GM19099 (cell line): ENCODE data around the gene LIPG.

Experiments
- POLR2A ChIP-seq: IDR thresholded peaks from 3 replicates; pipeline ENCODE4 v1.6.1; 2011; ENCODE audit warnings: low read depth; ENCODE audit not compliant: insufficient read length; ENCODE audit errors: extremely low read depth

The LIPG gene

GRCh38 chr18:49617329-49617695, 55.5 kb downstream of the LIPG start:
- no peak for TF ChIP-seq POLR2A

DNA sequence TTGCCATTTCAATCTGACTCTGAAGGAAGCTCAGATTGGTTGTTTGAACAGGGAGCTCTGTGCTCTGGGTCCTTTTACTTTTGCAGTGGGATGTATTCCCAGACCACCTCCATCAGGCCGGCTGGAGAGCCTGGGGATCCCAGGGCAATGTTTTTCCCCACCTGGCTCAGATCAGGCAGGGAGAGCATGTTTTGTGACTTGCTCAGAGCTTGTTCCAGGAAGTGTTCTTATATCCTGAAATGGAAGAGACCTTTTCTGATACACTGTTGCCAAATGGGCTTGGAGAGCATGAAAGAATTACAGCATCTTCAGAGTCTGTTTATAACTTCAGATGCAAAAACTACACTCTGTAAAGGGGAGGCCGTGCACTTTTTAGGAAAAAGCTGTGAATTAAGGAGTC, 56.0 kb downstream of the LIPG start:
- no peak for TF ChIP-seq POLR2A

GRCh38 chr18:49618742-49619681, 57.2 kb downstream of the LIPG start:
- TF ChIP-seq POLR2A = no peak

DNA sequence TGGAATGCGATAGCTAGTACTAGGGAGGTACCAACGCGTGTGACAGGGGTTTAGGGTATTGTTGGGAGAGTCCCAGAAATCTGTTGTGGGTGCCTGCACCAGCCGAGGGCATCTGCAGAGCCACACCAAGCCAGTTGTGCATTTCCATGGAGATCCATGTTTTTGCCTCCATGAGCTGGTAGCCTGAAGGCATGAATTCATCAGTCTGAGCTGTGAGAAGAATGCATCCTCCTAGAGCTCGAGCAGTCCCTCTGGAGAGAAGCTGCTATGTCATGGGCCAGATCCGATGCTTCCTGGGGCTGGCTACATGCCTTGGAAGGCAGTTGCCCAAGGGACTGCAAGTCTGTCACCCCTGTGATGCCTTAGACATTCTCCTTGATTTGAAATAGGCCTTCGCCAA, 57.9 kb downstream of the LIPG start:
- TF ChIP-seq POLR2A = no peak

GRCh38 chr18:49621301-49621700, 59.4 kb downstream of the LIPG start:
- TF ChIP-seq POLR2A = no peak

- no peak for TF ChIP-seq POLR2A
Observed at GRCh38 chr18:49621717-49622351, 60.0 kb downstream of the LIPG start.

GRCh38 chr18:49623571-49623970, 61.7 kb downstream of the LIPG start:
- no peak for TF ChIP-seq POLR2A

DNA sequence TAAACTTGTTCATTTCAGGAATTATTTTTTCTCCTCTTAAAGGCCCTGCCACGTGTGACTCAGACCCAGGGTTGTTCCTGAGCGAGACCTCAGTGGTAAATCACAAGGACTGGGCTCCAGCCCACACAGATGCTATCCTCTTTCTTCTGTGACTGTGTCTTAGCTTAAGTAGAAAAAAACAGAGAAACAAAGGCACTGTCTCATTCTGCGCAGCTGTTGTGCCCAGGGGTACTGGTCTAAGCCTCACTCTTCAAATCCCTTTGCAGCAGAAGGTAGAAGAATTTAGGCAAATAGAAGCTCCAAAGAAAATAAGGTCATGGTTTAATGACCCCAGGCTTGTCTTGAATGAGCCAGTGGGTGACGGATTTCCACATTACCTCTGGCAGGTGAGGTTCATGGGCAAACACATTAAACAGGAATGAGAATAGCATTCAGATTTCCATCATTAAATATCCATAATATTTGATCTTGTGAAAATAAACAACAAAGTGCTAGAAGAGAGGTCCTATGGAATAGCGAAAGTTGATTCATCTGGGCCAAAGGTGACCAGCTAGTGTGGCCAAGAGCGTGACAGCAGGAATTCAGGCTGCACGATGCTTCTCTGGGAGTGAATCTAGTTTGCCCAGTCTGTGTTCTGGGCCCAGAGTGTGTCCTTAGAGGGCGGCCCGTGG, 63.3 kb downstream of the LIPG start:
- TF ChIP-seq POLR2A = no peak

DNA sequence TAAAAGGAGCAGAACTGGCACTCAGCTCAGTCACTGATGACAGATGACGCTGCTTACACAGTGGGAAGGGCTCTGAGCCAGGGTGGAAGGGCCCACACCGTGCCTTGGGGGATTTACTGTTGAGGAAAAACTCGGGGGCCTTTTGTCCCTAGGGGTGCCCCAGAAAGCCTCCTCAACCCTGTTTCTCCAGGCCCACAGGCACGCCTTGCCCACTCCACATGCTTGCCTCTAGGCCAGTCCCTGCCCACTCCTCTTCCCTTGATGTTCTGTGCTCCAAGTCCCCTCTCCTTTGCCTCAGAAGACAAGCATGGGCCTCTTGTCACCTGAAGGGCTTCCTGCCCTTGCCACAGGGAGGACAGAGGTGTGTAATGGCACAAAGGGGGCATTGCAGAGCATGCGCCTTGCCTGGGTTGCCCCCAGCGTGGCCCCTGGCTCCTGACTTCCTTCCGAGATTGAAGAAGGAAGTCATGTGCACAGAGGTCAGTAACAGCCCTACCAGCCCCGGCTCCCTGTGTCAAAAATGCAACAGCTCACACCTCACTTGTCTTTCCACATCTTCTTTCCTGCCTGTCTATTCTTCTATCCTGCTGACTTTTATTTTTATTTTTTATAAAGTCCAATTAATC, 65.1 kb downstream of the LIPG start:
- TF ChIP-seq POLR2A = no peak

DNA sequence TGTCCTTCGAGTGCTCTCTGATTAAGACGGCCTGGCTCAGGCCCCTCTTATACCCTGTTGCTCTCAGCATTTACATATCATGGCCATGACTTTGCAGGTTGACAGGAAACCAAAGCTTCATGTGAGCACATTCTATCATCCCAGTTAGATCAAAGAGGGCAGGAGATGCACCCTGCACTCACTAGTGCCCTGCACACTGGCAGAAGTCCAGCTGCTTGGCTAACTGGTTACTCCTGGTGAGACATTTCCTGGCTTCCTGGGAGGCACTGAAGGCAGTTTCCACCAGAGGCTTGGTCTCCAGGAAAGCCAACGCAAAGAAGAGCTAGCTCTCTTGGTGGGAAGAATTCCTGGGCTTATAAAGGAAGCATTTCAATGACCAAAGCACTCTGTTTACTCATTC, 66.3 kb downstream of the LIPG start:
- TF ChIP-seq POLR2A = no peak

DNA sequence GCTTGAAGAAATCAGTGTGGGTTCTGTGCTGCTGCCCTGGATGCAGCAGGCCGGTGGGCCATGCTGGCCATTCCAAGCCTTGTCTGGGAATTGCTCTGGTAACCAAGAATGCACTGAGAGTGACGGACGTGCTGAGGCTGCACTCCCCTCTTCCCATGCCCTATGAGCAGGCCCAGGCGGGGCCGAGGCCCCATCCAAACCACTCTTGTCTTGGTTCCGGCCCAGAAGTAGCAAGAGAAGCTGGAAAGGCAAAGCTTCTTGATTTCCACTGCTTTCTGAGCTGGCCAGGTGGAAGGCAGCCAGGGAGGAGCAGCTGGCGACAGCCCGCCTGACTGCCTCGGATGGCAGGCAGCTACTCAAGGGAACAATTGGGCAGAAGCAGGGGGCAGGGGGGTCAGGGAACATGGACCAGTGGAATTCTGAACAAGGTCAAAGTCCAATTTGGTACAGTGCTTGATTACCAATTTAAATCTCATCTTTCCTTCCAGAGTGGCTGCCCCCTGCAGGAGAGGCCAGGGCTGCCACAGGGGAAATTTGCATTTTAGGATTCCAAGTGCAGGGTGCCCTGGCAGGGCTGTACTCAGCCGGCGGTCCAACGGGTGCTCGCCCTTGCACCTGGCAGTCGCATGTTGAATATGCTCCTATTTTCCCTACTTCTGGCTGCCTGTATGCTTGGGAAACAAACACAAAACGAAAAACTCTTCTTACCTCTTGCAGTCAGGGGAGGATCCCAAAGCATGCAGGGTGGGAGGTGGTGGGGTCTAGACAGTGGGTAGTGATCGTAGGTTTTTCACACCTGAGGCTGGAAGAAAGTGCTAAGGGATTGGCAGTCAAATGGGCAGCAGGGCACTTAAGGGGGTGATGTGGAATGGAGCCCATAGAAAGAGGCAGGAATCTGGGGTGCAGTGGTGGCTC, 67.3 kb downstream of the LIPG start:
- no peak for TF ChIP-seq POLR2A

DNA sequence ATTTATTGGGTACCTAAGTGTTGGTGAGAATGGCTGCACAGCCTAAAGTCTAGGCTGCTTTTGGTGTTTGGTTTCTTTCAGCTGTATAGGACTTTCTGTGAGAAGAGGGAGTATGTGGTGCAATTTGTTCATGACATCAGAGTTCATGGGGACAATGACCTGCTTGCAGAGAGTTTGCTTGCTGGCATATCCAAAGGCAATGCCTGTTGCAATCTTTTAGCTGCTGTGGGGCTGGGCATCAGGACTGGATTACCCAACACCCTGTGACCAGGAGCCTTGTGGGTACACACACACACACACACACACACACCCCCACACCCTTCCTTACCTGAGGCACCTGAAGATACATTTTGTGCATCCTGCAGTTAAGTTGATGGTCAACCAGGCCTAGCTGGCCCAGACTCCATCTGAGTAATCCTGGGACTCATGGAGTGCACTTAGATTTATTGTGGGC, 68.4 kb downstream of the LIPG start:
- TF ChIP-seq POLR2A = no peak

DNA sequence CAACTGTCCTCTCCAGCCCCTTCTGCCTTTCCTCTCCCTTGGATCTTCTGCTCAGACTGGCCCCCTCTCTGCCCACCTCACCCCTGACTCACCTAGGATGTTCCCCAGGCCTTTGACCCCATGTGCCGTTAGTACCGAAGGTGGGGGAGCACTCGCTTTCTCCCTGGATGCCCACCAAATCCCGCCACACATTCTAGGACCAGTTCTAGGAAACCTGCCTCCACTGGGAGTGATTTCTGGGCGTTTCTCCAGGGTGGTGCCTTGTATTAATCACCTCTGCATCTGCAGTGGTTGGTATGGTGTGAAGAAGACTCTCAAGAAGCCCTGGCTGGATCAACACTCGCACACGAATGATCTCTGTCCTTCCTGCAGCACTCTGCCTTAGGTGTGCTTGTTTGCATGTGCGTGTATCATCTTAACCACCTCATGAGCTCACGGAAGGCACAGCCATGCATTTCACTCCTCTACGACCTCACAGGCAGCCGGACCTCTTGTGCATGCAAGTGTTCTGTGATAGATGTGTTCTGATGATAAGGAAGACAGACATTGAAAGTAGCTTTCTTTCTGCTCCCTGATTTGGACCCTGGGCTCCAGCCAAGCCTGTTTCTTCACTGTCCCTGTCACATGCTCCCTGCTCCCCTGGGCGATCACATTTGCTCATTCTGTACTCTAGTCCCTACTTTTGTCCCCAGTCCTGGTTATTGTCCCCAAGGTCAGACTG, 69.4 kb downstream of the LIPG start:
- TF ChIP-seq POLR2A = no peak

GRCh38 chr18:49632588-49632987, 70.7 kb downstream of the LIPG start:
- TF ChIP-seq POLR2A = no peak

DNA sequence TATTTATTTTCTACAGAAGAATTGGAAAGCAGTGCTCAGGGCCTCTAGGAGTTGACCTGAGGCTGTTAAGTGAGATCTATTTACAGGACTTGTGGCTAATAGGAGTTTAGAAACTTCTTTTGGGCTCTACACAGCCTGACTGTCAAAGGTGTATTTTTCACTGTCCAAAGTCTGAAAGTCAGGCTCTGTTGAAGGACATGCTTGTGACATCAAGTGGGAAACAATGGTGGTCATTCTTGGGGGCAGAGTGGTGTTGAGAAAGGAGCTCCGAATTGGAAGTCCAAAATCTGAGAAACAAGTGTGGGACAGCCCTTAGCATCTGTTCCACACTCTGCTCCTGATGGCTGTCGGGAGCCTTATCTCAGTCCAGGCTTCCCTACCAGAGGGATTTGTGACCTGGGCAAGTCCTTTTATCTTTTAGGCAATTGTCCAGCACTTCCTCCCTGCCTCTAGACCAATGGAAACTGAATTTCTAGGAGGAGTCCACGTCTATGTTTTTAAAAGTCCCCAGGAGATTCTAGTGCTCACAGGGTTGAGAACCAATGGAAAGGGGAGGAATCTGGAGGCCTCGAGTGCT, 76.4 kb downstream of the LIPG start:
- no peak for TF ChIP-seq POLR2A
